Astrocyte (in vitro differentiated cells and primary cell): ENCODE results near the gene CIDEA.

Source experiments
- EZH2 ChIP-seq: IDR thresholded peaks from 2 replicates; pipeline ENCODE4 v1.6.1; 2012; ENCODE audit warnings: mild to moderate bottlenecking, low read length, inconsistent platforms; ENCODE audit not compliant: insufficient read depth
- TF ChIP-seq, protein P1 (sequence below): IDR thresholded peaks from 2 replicates; pipeline ENCODE4 v1.5.1; 2011; ENCODE audit warnings: low read depth, mild to moderate bottlenecking, inconsistent platforms, low read length, moderate library complexity; ENCODE audit not compliant: insufficient read depth

DNA sequence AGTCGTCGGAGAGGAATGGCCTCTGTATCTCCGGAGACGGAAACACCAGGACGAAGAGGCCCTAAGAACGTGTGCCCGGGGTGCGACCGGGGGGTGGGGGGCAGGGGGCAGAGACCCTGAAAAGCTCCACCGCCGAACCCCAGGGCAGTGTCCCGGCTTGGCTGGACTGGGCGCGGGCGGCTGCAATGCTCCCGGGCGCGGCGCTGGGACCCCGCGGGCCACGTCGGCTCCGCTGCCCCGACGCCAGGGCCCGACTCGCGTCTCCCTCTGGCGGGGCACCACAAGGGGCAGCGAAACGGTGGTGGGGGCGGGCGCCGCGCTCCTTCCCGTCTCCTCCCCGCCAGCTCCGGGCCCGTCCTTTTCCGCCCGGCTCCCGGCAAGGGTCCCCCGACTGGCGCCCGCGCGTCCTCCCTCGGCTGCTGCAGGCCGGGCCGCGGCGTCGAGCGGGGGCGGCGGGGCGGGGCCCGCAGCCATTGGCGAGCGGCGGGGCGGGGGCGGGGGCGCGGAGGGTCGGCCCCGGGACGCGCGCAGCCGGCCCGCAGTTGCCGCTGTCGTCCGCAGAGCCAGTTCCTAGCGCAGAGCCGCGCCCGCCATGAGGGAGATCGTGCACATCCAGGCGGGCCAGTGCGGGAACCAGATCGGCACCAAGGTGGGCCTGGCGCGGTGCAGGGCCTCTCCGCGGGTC is 53.7 kb downstream of the CIDEA start, which contains the start of gene TUBB6:
- TF ChIP-seq, protein P1, sequence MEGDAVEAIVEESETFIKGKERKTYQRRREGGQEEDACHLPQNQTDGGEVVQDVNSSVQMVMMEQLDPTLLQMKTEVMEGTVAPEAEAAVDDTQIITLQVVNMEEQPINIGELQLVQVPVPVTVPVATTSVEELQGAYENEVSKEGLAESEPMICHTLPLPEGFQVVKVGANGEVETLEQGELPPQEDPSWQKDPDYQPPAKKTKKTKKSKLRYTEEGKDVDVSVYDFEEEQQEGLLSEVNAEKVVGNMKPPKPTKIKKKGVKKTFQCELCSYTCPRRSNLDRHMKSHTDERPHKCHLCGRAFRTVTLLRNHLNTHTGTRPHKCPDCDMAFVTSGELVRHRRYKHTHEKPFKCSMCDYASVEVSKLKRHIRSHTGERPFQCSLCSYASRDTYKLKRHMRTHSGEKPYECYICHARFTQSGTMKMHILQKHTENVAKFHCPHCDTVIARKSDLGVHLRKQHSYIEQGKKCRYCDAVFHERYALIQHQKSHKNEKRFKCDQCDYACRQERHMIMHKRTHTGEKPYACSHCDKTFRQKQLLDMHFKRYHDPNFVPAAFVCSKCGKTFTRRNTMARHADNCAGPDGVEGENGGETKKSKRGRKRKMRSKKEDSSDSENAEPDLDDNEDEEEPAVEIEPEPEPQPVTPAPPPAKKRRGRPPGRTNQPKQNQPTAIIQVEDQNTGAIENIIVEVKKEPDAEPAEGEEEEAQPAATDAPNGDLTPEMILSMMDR = no peak
- no peak for TF ChIP-seq EZH2
